GM18517 (cell line): Measurements from ENCODE around the gene PAGE1.
"Not testable (repeated sequence)": the region's sequence is repeated elsewhere in the genome, so short reads cannot be mapped to it uniquely, and the experiment has no call there.

ENCODE experiments used
- ATAC-seq: cut with Tn5 transposase; IDR thresholded peaks from one replicate; pipeline ENCODE4 v1.9.1; 2021; ENCODE audit warnings: mild to moderate bottlenecking, moderate library complexity; ENCODE audit not compliant: unreplicated experiment

The PAGE1 gene

GRCh38 chrX:49695276-49696180, at the start of gene PAGE1:
Gene PAGE1, minus strand, starts transcription at chrX:49695984. Its CDS starts 1,214 bp downstream, at chrX:49694770.
- ATAC-seq: no peak

DNA sequence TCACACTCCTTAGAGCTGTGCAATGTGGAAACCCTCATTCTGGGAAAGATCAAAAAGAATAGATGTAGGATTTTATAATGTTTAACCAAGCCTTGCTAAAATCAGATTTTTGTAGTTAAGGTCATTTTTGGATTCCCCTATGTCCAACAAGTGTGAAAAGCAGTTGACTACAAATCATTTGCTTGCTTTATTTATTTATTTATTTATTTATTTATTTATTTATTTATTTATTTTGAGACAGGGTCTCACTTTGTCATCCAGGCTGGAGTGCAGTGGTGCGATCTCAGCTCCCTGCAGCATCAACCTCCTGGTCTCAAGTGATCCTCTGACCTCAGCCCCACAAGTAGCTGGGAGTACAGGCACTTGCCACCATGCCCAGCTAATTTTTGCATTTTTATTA, 45.7 kb upstream of the PAGE1 start:
- ATAC-seq: not testable (repeated sequence)

GRCh38 chrX:49727847-49728246, 32.1 kb upstream of the PAGE1 start:
- ATAC-seq: no peak

DNA sequence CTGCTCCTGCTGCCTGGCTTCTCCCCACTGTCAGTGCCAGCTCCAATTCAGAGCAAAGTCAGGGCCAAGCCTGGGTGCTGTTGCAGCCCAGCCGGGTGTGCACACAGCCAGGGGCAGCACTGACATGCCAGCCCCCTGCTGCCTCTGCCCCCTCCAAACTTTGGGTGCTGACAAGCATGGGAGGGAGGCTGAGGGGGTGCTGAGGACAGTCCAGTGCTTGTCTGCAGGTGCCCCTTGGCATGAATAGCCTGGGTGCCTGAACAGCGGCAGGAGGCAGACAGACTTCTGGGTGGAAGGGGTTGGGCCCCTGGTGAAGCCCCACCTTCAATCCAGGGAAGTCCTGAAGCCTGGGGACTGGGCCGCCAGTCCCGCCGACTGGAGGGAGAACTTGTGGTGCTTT, 31.2 kb upstream of the PAGE1 start:
- ATAC-seq: no peak

- no peak for ATAC-seq
Measured at GRCh38 chrX:49725923-49726904, 30.4 kb upstream of the PAGE1 start.

- ATAC-seq: no peak
Measured at GRCh38 chrX:49725401-49725800, 29.6 kb upstream of the PAGE1 start.

DNA sequence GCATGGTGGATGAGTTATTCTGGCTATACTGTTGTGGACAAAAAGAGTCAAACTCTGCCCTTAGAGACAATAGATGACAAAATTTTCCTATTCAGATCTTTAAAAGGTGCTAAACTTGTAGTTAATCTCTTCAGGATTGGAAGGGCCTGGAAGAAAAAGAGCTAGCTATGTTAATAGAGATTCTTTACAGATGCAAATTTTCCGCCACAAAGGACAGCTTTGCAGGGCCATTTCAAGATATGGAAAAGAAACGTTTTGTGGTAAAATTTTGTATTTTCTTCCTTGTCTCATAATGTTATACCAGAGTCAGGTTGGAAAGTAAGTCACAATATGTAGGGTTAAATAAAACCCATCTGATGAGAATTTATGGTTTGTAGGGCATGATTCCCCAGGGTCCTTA, 24.3 kb upstream of the PAGE1 start:
- not testable (repeated sequence) for ATAC-seq

DNA sequence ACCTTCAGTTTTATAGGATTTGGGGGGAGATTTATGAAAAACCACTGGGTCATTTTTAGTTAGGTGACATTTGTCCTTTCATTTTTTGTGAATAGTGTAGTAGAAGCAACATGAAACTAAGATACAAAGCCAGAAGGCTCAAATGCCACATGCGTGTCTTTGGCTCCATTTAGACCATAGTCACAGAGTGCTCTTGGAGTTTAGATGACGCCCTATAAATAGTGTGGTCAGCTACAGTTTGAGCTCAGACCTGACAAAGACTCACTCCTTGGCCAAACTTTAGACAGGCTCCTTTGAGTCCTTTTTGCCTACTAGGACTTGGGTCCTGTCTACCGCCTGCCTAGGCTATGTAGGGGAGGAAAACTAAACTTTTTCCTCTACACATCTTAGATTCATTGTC, 16.8 kb upstream of the PAGE1 start:
- no peak for ATAC-seq

DNA sequence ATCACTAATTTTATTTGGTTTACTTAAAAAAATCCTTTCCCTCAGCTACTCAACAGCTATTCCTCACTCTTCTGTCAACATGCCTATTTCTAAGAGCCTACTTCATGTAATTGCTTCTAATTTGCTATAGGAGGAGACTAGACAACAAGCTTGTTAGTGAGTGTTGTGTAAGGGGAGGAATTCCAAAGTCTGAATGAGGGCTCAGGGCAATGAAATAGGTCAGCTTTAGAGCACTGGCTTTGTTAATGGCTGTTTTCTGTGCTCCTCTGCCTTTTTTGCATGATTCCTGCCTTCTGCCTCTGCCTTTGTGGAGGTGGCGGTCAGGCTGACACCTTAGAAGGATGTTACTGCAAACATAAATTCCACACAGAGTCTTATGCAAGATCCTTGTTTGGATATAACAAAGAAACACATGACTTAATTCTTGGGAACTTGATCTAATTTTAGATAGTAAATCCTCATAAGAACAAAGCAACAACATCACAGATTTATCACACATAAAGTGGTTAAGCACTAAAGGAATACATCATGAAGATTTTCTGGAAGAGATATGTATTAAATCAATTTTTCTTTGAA, 15.0 kb upstream of the PAGE1 start:
- no peak for ATAC-seq

GRCh38 chrX:49704691-49705404, 9.1 kb upstream of the PAGE1 start:
- ATAC-seq: no peak

- ATAC-seq: no peak
Measured at GRCh38 chrX:49701933-49702332, 6.1 kb upstream of the PAGE1 start.

DNA sequence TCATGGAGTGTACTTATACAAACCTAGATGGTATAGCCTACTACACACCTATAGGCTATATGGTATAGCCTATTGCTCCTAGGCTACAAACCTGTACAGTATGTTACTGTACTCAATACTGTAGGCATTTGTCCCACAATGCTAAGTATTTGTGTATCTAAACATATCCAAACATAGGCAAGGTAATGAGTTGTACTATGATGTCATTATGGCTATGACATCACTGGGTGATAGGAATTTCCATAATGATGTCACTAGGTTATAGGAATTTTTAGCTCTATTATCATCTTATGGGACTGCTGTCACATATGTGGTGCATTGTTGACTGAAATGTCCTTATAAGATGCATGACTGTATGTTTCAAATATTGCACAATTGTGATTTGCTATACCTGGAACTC, 5.5 kb upstream of the PAGE1 start:
- no peak for ATAC-seq

GRCh38 chrX:49675075-49675719, 20.6 kb downstream of the PAGE1 start:
- ATAC-seq: no peak

DNA sequence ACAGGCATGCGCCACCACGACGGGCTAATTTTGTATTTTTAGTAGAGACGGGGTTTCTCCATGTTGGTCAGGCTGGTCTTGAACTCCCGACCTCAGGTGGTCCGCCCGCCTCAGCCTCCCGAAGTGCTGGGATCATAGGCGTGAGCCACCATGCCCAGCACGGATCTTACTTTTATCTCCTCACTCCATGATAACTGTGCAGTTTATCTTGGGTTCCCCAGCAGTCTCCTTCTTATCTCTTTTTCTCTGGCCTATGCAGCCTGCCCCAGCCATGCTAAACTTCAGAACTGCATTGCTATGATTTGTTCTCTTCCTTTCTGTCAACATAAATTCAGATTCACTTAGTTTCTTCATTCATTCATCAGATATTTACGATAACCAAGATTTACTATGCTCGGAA, 22.4 kb downstream of the PAGE1 start:
- no peak for ATAC-seq

DNA sequence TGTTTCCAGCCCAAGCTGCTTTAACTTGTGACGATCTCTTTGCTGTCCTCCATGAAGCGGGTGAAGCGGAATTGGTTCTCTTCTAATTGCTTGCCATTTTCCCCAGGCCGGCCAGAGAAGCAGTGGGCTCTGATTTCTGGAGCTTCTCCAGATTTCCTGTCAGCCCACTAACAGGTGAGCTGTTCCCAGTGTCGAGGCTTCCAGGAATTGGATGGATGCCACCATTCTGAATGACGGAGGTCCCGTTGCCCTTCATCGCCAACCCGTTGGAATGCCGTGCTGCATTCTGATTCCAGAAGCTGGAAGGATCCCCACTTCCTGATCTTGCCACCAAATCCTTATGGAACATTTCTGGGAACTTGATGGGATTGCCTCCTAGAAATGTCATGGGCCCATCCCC, 31.0 kb downstream of the PAGE1 start:
- ATAC-seq: no peak

DNA sequence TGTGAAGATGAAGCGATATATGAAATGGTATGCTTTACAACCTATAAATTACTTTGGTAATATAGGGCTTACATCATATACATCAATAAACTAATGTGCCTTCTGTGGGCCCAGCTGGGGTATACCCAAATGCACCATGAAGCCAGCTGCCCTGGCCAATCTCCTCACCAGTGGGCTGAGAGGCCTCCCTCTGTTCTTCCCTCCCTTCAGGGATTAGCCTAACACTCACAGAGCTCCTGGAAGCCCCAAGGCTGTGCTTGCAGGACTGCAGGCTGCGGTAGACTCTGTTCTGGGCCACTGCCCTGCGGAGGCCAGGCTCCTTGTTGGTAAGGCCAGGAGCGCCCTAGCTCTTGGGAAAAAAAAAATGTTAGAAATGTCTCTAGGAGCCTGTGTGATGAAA, 33.9 kb downstream of the PAGE1 start:
- no peak for ATAC-seq

- no peak for ATAC-seq
Measured at GRCh38 chrX:49659771-49660170, 36.0 kb downstream of the PAGE1 start.

DNA sequence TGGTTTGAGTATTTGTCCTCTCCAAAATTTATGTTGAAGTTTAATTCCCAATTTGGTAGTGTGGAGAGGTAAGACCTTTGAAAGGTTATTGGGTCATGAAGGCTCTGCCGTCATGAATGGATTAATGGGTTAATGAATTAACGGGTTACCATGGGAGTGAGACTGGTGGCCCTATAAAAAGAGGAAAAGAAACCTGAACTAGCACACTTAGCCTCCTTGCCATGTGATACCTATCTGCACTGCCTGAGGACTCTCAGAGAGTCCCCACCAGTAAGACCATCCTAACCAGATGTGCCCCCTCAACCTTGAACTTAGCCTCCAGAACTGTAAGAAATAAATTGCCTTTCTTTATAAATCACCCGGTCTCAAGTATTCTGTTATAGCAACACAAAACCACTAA, 39.3 kb downstream of the PAGE1 start:
- no peak for ATAC-seq

GRCh38 chrX:49644991-49645637, 50.7 kb downstream of the PAGE1 start:
- no peak for ATAC-seq
